ENCODE data around the gene ZNF367. TPM values are rescaled to one million over a fixed set of nuclear protein-coding genes. Genes with fewer than 3 reads are reported as not detected.

ZNF367 gene
- total and polyA plus RNA-seq, 2 of the 4 experiments (the other 2 are of a cell fraction) = 1.1 to 2.7 TPM

DNA sequence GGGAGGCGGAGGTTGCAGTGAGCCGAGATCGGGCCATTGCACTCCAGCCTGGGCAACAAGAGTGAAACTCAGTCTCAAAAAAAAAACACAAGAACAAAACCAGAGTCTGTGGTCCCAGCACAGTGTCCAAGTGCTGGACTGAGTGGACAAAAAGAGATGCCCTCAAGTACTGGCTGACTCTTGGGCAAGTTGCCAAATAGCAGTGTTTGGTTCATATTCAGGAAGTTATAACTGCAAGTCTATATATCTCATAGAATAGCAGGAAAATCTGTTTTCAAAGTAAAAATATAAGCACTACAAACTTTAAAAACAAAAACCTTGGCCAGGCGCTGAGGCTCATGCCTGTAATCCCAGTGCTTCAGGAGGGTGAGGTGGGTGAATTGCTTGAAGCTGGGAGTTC is 39.1 kb upstream of the ZNF367 start:
- Histone ChIP-seq H4K91ac (ENCODE audit: insufficient read depth, low read depth, low read length) (no peak overlapping the region), H2AK5ac (ENCODE audit: low read depth, low read length) (no peak overlapping the region), H4K5ac (ENCODE audit: low read depth, low read length) (no peak overlapping the region; the same call in 1 of the 2 replicates), H3K36me3 (ENCODE audit: control insufficient read depth, insufficient read depth, low read length) (0 out of 2 replicates have a peak, but pooled peaks cover 1% of the 10 kb centered on the region), H3K79me1 (ENCODE audit: low read depth in 1 of 2, low read length in 2 of 2) (peaks cover 8 to 54% of the 10 kb centered on the region in 2 experiments; a peak in 3 of 4 replicates), H3K4me1 (ENCODE audit: control insufficient read depth, insufficient read depth, low read length) (peaks cover 8% of the 10 kb centered on the region), H2BK120ac (ENCODE audit: low read depth, low read length) (no peak overlapping the region), H4K20me1 (ENCODE audit: insufficient read depth, low read length) (no peaks in the 10 kb centered on the region), H2AFZ (replicated peaks; ENCODE audit: low read length, poor library complexity) (no peak overlapping the region), H2BK20ac (ENCODE audit: low read depth, low read length) (no peak overlapping the region), H4K8ac (ENCODE audit: low read depth in 2 of 2, low read length in 2 of 2) (no peak overlapping the region), H3K18ac (ENCODE audit: low read depth, low read length) (no peak overlapping the region), H2BK15ac (ENCODE audit: low read depth, low read length) (no peak overlapping the region), H3K9ac (ENCODE audit: low read depth, low read length) (no peak overlapping the region), H3K27me3 (ENCODE audit: control insufficient read depth, insufficient read depth, low read length) (no peaks in the 10 kb centered on the region), H3K9me1 (ENCODE audit: insufficient read depth, low read length) (peaks cover 5% of the 10 kb centered on the region; the same call in 1 of the 2 replicates), H3K27ac (ENCODE audit: insufficient read depth, low read length) (no peak overlapping the region), H3K56ac (ENCODE audit: extremely low read depth, insufficient read depth, low read length) (no peak overlapping the region), H3K14ac (replicated peaks; ENCODE audit: low read depth, low read length) (no peak overlapping the region), H2BK5ac (ENCODE audit: low read depth, low read length, poor library complexity, severe bottlenecking) (no peak overlapping the region), H3K9me3 (ENCODE audit: control insufficient read depth, insufficient read depth, low read length) (no peaks in the 10 kb centered on the region), H3K4me3 (ENCODE audit: insufficient read depth, low read depth, low read length) (no peak overlapping the region), H2AK9ac (replicated peaks; ENCODE audit: low read depth, low read length, poor library complexity) (no peak overlapping the region), H3K4ac (ENCODE audit: low read depth, low read length) (no peak overlapping the region), H3K4me2 (ENCODE audit: low read depth, low read length) (no peak overlapping the region), H3K23ac (ENCODE audit: low read depth, low read length) (no peak overlapping the region)
- in situ Hi-C loops (cut with MboI; ENCODE audit: low sequenced_read_pairs) = no loop called here
- ATAC-seq (ENCODE audit: low read depth) (no peak), DNase-seq (no peak)
- CTCF ChIA-PET = no interaction called here
- intact Hi-C loops (cut with micrococcal nuclease) = no loop called here
- BruUV-seq (replicated peaks) = no TSS peak
- 100% methylated on average over 3 of the region's 4 CpGs; no CpG with 5 or more reads in 1 of the 2 experiments for WGBS, 2 experiments (ENCODE audit: extremely low coverage in 2 of 2, insufficient read length in 1 of 2)
- POLR2A ChIA-PET (ENCODE audit: unreplicated experiment) = no interaction called here
- dilution Hi-C loops (cut with HindIII; ENCODE audit: low sequenced_read_pairs, unreplicated experiment) = no loop called here
- TF ChIP-seq MAZ (IDR thresholded peaks at IDR 0.05; ENCODE audit: borderline replicate concordance, low read depth, low read length) = no peak
- no peak for TF ChIP-seq MXI1 (IDR thresholded peaks at IDR 0.05; ENCODE audit: borderline replicate concordance, low read depth, low read length)
- TF ChIP-seq CHD1 (IDR thresholded peaks at IDR 0.05; ENCODE audit: low read depth, low read length) = no peak
- TF ChIP-seq, protein P1, sequence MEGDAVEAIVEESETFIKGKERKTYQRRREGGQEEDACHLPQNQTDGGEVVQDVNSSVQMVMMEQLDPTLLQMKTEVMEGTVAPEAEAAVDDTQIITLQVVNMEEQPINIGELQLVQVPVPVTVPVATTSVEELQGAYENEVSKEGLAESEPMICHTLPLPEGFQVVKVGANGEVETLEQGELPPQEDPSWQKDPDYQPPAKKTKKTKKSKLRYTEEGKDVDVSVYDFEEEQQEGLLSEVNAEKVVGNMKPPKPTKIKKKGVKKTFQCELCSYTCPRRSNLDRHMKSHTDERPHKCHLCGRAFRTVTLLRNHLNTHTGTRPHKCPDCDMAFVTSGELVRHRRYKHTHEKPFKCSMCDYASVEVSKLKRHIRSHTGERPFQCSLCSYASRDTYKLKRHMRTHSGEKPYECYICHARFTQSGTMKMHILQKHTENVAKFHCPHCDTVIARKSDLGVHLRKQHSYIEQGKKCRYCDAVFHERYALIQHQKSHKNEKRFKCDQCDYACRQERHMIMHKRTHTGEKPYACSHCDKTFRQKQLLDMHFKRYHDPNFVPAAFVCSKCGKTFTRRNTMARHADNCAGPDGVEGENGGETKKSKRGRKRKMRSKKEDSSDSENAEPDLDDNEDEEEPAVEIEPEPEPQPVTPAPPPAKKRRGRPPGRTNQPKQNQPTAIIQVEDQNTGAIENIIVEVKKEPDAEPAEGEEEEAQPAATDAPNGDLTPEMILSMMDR (conservative IDR thresholded peaks at IDR 0.05; ENCODE audit: low read depth, low read length) = no peak
- TF ChIP-seq RCOR1 (IDR thresholded peaks at IDR 0.05; ENCODE audit: insufficient replicate concordance, low read length) = no peak
- no peak for TF ChIP-seq RFX5 (IDR thresholded peaks at IDR 0.05; ENCODE audit: low read depth, low read length)
- TF ChIP-seq, protein P2, sequence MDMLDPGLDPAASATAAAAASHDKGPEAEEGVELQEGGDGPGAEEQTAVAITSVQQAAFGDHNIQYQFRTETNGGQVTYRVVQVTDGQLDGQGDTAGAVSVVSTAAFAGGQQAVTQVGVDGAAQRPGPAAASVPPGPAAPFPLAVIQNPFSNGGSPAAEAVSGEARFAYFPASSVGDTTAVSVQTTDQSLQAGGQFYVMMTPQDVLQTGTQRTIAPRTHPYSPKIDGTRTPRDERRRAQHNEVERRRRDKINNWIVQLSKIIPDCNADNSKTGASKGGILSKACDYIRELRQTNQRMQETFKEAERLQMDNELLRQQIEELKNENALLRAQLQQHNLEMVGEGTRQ (IDR thresholded peaks at IDR 0.05; ENCODE audit: low read depth, low read length) = no peak
- no peak for TF ChIP-seq CEBPB (IDR thresholded peaks at IDR 0.05; ENCODE audit: low read depth, low read length)
- no peak for TF ChIP-seq RAD21 (IDR thresholded peaks at IDR 0.05; ENCODE audit: low read length)

All from IMR-90 (cell line).